HCT116 (cell line): Measurements from ENCODE around the gene SETD1A.

ENCODE experiments used
- CEBPB ChIP-seq: IDR thresholded peaks from 2 replicates; pipeline ENCODE4 v1.6.1; 2012; ENCODE audit warnings: low read depth
- CTCF ChIP-seq, 3 experiments: fragments of 200-600 bp in 1 of 3; sonication (generic) in 1 of 3; IDR thresholded peaks in 2 of 3; conservative IDR thresholded peaks in 1 of 3; 2 replicates each; pipeline ENCODE4 v1.5.1; 2012 to 2017; ENCODE audit warnings: low read depth in 2 of 3, low read length in 2 of 3, antibody characterized with exemption in 1 of 3, borderline replicate concordance in 1 of 3, control low read depth in 1 of 3, mild to moderate bottlenecking in 1 of 3, mixed read lengths in 1 of 3, mixed run types in 1 of 3, moderate library complexity in 1 of 3; ENCODE audit not compliant: insufficient read depth in 1 of 3
- TCF7L2 ChIP-seq: IDR thresholded peaks from 2 replicates; pipeline ENCODE4 v1.7.0; 2011; ENCODE audit warnings: borderline replicate concordance, inconsistent platforms; ENCODE audit not compliant: insufficient read depth, insufficient read length; ENCODE audit errors: extremely low read depth
- ZFX ChIP-seq: fragments of 450-650 bp; IDR thresholded peaks from 2 replicates; pipeline ENCODE4 v1.6.1; 2017

- TF ChIP-seq CTCF (IDR thresholded peaks at IDR 0.05 in 2 of 3, conservative IDR thresholded peaks at IDR 0.05 in 1 of 3; ENCODE audit: borderline replicate concordance in 1 of 3, insufficient read depth in 1 of 3, low read depth in 2 of 3, low read length in 2 of 3) (no peak), TCF7L2 (no peak), ZFX (no peak), CEBPB (no peak)
Measured at GRCh38 chr16:30947859-30948666, 9.5 kb upstream of the SETD1A start.
